Liver (tissue), 9 donors: Measurements from ENCODE around the gene TAL2. TPM values are rescaled to one million over a fixed set of nuclear protein-coding genes. Genes with fewer than 3 reads are reported as not detected.

Experiments used
- DNase-seq: peaks from one replicate; pipeline ENCODE4 v3.0.0-alpha.2; 2017; ENCODE audit warnings: low spot score
- H3K27ac ChIP-seq, 2 donors: one replicate each; pipeline ENCODE4 v1.7.0; 2013; ENCODE audit warnings: inconsistent platforms in 2 of 2, low read length in 2 of 2, control low read depth in 1 of 2, low read depth in 1 of 2, mild to moderate bottlenecking in 1 of 2
- H3K27me3 ChIP-seq, 4 donors: one replicate each; pipeline versions ENCODE4 v1.6.1 to v1.7.0; 2013; ENCODE audit warnings: low read length in 3 of 4, inconsistent platforms in 1 of 4, mild to moderate bottlenecking in 1 of 4, moderate library complexity in 1 of 4; ENCODE audit not compliant: control insufficient read depth in 4 of 4, insufficient read depth in 4 of 4
- H3K36me3 ChIP-seq, 4 donors: one replicate each; pipeline versions ENCODE4 v1.6.1 to v1.7.0; 2013; ENCODE audit warnings: low read length in 3 of 4, mild to moderate bottlenecking in 3 of 4, low read depth in 1 of 4, moderate library complexity in 1 of 4; ENCODE audit not compliant: control insufficient read depth in 4 of 4, insufficient read depth in 3 of 4
- H3K4me1 ChIP-seq, 4 donors: one replicate each; pipeline versions ENCODE4 v1.6.1 to v1.7.0; 2013; ENCODE audit warnings: low read length in 3 of 4, mild to moderate bottlenecking in 3 of 4, moderate library complexity in 1 of 4; ENCODE audit not compliant: control insufficient read depth in 4 of 4, insufficient read depth in 4 of 4
- H3K4me3 ChIP-seq, 3 donors: one replicate each; pipeline versions ENCODE4 v1.6.1 to v1.7.0; 2013; ENCODE audit warnings: low read length in 3 of 3, control low read depth in 1 of 3, low read depth in 1 of 3, mild to moderate bottlenecking in 1 of 3
- H3K9ac ChIP-seq, 2 donors: one replicate each; pipeline ENCODE4 v1.7.0; 2013; ENCODE audit warnings: low read length in 2 of 2, mild to moderate bottlenecking in 2 of 2, moderate library complexity in 2 of 2, control low read depth in 1 of 2, low read depth in 1 of 2
- H3K9me3 ChIP-seq, 4 donors: one replicate each; pipeline versions ENCODE4 v1.6.1 to v1.7.0; 2013; ENCODE audit warnings: low read length in 3 of 4; ENCODE audit not compliant: control insufficient read depth in 4 of 4
- ATF3 ChIP-seq: IDR thresholded peaks from 2 replicates; pipeline ENCODE4 v1.6.1; 2016; ENCODE audit warnings: antibody characterized with exemption
- CTCF ChIP-seq: fragments of 150-350 bp; IDR thresholded peaks from 2 replicates; pipeline ENCODE4 v1.5.1; 2017; ENCODE audit warnings: improper control_type of control experiment, low read depth, low read length; ENCODE audit not compliant: missing input control
- EGR1 ChIP-seq, 2 donors: IDR thresholded peaks; 2 replicates each; pipeline ENCODE4 v1.6.1; 2016 to 2018; ENCODE audit warnings: antibody characterized with exemption in 2 of 2, low read depth in 2 of 2
- FOXA1 ChIP-seq: IDR thresholded peaks from 2 replicates; pipeline ENCODE4 v1.6.1; 2016; ENCODE audit warnings: antibody characterized with exemption
- FOXA2 ChIP-seq: IDR thresholded peaks from 2 replicates; pipeline ENCODE4 v1.6.1; 2016; ENCODE audit warnings: antibody characterized with exemption
- GABPA ChIP-seq, 2 donors: IDR thresholded peaks in 1 of 2; conservative IDR thresholded peaks in 1 of 2; 2 replicates each; pipeline ENCODE4 v1.6.1; 2016; ENCODE audit warnings: antibody characterized with exemption in 2 of 2, mild to moderate bottlenecking in 1 of 2, moderate library complexity in 1 of 2
- HNF4A ChIP-seq, 2 donors: conservative IDR thresholded peaks; 2 replicates each; pipeline ENCODE4 v1.6.1; 2016; ENCODE audit warnings: antibody characterized with exemption in 2 of 2, mild to moderate bottlenecking in 2 of 2
- HNF4G ChIP-seq: IDR thresholded peaks from 2 replicates; pipeline ENCODE4 v1.6.1; 2016; ENCODE audit warnings: antibody characterized with exemption
- JUND ChIP-seq, 2 donors: IDR thresholded peaks; 2 replicates each; pipeline ENCODE4 v1.6.1; 2016; ENCODE audit warnings: antibody characterized with exemption in 2 of 2
- MAX ChIP-seq: IDR thresholded peaks from 2 replicates; pipeline ENCODE4 v1.6.1; 2016; ENCODE audit warnings: antibody characterized with exemption
- NR2F2 ChIP-seq: IDR thresholded peaks from 2 replicates; pipeline ENCODE4 v1.6.1; 2016; ENCODE audit warnings: antibody characterized with exemption
- RAD21 ChIP-seq, 2 donors: IDR thresholded peaks; 2 replicates each; pipeline ENCODE4 v1.6.1; 2016; ENCODE audit warnings: antibody characterized with exemption in 2 of 2, mild to moderate bottlenecking in 2 of 2
- REST ChIP-seq: IDR thresholded peaks from 2 replicates; pipeline ENCODE4 v1.6.1; 2016; ENCODE audit warnings: antibody characterized with exemption, mild to moderate bottlenecking
- RXRA ChIP-seq, 2 donors: IDR thresholded peaks; 2 replicates each; pipeline ENCODE4 v1.6.1; 2017 to 2018; ENCODE audit warnings: antibody characterized with exemption in 2 of 2, mild to moderate bottlenecking in 1 of 2
- SP1 ChIP-seq: IDR thresholded peaks from 2 replicates; pipeline ENCODE4 v1.6.1; 2018; ENCODE audit warnings: antibody characterized with exemption, mild to moderate bottlenecking
- TAF1 ChIP-seq: conservative IDR thresholded peaks from 2 replicates; pipeline ENCODE4 v1.6.1; 2016; ENCODE audit warnings: antibody characterized with exemption, mild to moderate bottlenecking
- YY1 ChIP-seq: IDR thresholded peaks from 2 replicates; pipeline ENCODE4 v1.6.1; 2016; ENCODE audit warnings: antibody characterized with exemption, mild to moderate bottlenecking
- ZBTB33 ChIP-seq: IDR thresholded peaks from 2 replicates; pipeline ENCODE4 v1.6.1; 2016; ENCODE audit warnings: antibody characterized with exemption
- WGBS: extraction: QIAGEN DNeasy Blood & Tissue Kit; methylation state at CpG from one replicate; pipeline ENCODE4 v1.1.7; 2013; 5-methylcytosine and 5-hydroxymethylcytosine counted together
- polyA plus RNA-seq, 2 donors: library from polyadenylated mRNA; stranded (reverse) in 1 of 2; unstranded in 1 of 2; fragments of 200-250 nt in 1 of 2; fragments of >200 nt in 1 of 2; fragmentation: Nextera tagmentation in 1 of 2; extraction: Ambion mirVana in 1 of 2; gene quantifications; one replicate each; pipeline versions ENCODE4 v1.2.1 to v1.2.3, GENCODE V29; 2013 to 2015
- total RNA-seq, 2 donors: library from RNA; depleted of rRNA; stranded (reverse); fragments of >200 nt; gene quantifications; one replicate each; pipeline ENCODE4 v1.2.3, GENCODE V29; 2014
- donor health status: healthy.
- donor health status: healthy.
- donor health status: healthy.
- donor health status: healthy.
- donor health status: healthy.

The TAL2 gene
- total and polyA plus RNA-seq, 4 donors = 0.19 to 0.20 TPM; not detected in 2

- Histone ChIP-seq H3K27me3 (no peaks in the 10 kb centered on the region), H3K9me3 (no peaks in the 10 kb centered on the region), H3K9ac (no peak overlapping the region), H3K4me3 (no peak overlapping the region), H3K4me1 (peaks cover 2 to 28% (median 9%) of the 10 kb centered on the region in 4 donors), H3K36me3 (no peaks in the 10 kb centered on the region), H3K27ac (no peak overlapping the region)
- WGBS = 95% methylated on average over 1 of the region's 1 CpG
- DNase-seq = no peak
- TF ChIP-seq ZBTB33 (no peak), HNF4A (conservative IDR thresholded peaks at IDR 0.05) (no peak), YY1 (no peak), ATF3 (no peak), REST (no peak), CTCF (no peak), RXRA (IDR thresholded peaks at IDR 0.05) (no peak), HNF4G (no peak), TAF1 (no peak), FOXA1 (no peak), JUND (IDR thresholded peaks at IDR 0.05) (no peak), EGR1 (IDR thresholded peaks at IDR 0.05; ENCODE audit: low read depth in 2 of 2) (no peak), NR2F2 (no peak), SP1 (no peak), MAX (no peak), FOXA2 (no peak), GABPA (IDR thresholded peaks at IDR 0.05 in 1 of 2, conservative IDR thresholded peaks at IDR 0.05 in 1 of 2) (no peak)
These were observed 15.9 kb downstream of the TAL2 start for GRCh38 chr9:105678163-105678562.

- no peaks in the 10 kb centered on the region for H3K9me3 ChIP-seq
- no peak overlapping the region for H3K4me3 ChIP-seq
- 35% methylated on average over 1 of the region's 1 CpG for WGBS
- H3K27me3 ChIP-seq = no peaks in the 10 kb centered on the region
- no peak overlapping the region for H3K9ac ChIP-seq
- TF ChIP-seq TAF1 (no peak), ZBTB33 (no peak), RAD21 (IDR thresholded peaks at IDR 0.05) (no peak), YY1 (no peak), CTCF (no peak), GABPA (IDR thresholded peaks at IDR 0.05 in 1 of 2, conservative IDR thresholded peaks at IDR 0.05 in 1 of 2) (no peak)
- no peak for DNase-seq
- peak overlapping the region in 1 of 2 donors; percentile 43 for H3K27ac ChIP-seq
- peaks cover 2 to 22% (median 9%) of the 10 kb centered on the region in 4 donors for H3K4me1 ChIP-seq
- H3K36me3 ChIP-seq = no peaks in the 10 kb centered on the region
These were observed 16.5 kb downstream of the TAL2 start for GRCh38 chr9:105678781-105679180.
